ENCODE results near the gene ZNF248.

DNA sequence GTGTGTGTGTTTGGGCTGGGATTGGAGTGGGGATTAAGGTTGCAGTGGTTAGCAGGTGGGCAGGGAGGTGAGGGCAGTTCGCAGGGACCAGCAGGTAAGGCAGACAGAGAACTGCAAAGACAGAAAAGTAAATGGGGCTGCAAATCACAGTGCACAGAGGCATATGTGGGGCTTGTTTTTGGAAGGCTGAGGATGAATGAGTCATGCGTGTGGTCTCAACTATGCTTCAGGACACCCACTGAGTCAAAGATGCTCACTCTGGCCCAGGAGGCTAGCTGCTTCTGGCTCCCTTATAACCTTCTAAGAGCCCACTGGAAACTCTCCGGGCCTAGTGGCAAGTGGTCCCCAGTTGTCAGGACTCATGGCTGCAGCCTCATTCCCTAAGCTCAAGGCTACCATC, 118.2 kb downstream of the ZNF248 start:
- TF ChIP-seq, protein P1, sequence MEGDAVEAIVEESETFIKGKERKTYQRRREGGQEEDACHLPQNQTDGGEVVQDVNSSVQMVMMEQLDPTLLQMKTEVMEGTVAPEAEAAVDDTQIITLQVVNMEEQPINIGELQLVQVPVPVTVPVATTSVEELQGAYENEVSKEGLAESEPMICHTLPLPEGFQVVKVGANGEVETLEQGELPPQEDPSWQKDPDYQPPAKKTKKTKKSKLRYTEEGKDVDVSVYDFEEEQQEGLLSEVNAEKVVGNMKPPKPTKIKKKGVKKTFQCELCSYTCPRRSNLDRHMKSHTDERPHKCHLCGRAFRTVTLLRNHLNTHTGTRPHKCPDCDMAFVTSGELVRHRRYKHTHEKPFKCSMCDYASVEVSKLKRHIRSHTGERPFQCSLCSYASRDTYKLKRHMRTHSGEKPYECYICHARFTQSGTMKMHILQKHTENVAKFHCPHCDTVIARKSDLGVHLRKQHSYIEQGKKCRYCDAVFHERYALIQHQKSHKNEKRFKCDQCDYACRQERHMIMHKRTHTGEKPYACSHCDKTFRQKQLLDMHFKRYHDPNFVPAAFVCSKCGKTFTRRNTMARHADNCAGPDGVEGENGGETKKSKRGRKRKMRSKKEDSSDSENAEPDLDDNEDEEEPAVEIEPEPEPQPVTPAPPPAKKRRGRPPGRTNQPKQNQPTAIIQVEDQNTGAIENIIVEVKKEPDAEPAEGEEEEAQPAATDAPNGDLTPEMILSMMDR (IDR thresholded peaks at IDR 0.05; ENCODE audit: low read depth, low read length, missing input control) = no peak
- TF ChIP-seq GABPA (IDR thresholded peaks at IDR 0.05 in 1 of 2, conservative IDR thresholded peaks at IDR 0.05 in 1 of 2) = no peak
- no peak for TF ChIP-seq FOXA2 (IDR thresholded peaks at IDR 0.05)
- TF ChIP-seq, protein P2, sequence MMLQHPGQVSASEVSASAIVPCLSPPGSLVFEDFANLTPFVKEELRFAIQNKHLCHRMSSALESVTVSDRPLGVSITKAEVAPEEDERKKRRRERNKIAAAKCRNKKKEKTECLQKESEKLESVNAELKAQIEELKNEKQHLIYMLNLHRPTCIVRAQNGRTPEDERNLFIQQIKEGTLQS (IDR thresholded peaks at IDR 0.05) = no peak
